NB4 (cell line): ENCODE data around the gene ABCC11.

Experiments used
- MYC ChIP-seq: IDR thresholded peaks from 2 replicates; pipeline ENCODE4 v1.6.1; 2011; ENCODE audit warnings: low read depth, low read length
- POLR2A ChIP-seq: IDR thresholded peaks from 2 replicates; pipeline ENCODE4 v1.6.1; 2011; ENCODE audit warnings: mild to moderate bottlenecking; ENCODE audit not compliant: insufficient read length; ENCODE audit errors: extremely low read depth
- TF ChIP-seq, protein P1 (sequence below): IDR thresholded peaks from one replicate; pipeline ENCODE4 v1.5.1; 2012; ENCODE audit warnings: low read depth, low read length
- TF ChIP-seq, protein P2 (sequence below): IDR thresholded peaks from 2 replicates; pipeline ENCODE4 v1.6.1; 2011; ENCODE audit warnings: low read depth, low read length

- TF ChIP-seq, protein P1, sequence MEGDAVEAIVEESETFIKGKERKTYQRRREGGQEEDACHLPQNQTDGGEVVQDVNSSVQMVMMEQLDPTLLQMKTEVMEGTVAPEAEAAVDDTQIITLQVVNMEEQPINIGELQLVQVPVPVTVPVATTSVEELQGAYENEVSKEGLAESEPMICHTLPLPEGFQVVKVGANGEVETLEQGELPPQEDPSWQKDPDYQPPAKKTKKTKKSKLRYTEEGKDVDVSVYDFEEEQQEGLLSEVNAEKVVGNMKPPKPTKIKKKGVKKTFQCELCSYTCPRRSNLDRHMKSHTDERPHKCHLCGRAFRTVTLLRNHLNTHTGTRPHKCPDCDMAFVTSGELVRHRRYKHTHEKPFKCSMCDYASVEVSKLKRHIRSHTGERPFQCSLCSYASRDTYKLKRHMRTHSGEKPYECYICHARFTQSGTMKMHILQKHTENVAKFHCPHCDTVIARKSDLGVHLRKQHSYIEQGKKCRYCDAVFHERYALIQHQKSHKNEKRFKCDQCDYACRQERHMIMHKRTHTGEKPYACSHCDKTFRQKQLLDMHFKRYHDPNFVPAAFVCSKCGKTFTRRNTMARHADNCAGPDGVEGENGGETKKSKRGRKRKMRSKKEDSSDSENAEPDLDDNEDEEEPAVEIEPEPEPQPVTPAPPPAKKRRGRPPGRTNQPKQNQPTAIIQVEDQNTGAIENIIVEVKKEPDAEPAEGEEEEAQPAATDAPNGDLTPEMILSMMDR: no peak
- TF ChIP-seq, protein P2, sequence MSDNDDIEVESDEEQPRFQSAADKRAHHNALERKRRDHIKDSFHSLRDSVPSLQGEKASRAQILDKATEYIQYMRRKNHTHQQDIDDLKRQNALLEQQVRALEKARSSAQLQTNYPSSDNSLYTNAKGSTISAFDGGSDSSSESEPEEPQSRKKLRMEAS: no peak
- TF ChIP-seq POLR2A (no peak), MYC (no peak)
Measured at GRCh38 chr16:48269011-48269410, 21.7 kb upstream of the ABCC11 start.
